Head of caudate nucleus (tissue), 42 donors: Measurements from ENCODE around the gene LCLAT1.

ENCODE experiments used
- DNase-seq, 42 donors: peaks; one replicate each; pipeline versions ENCODE4 v3.0.0 to v3.0.0-alpha.2; 2020 to 2021; ENCODE audit warnings: mixed read lengths in 7 of 42
- intact Hi-C: fragments of 100-400 bp; cut with DNase I; formaldehyde crosslinking; loops from one replicate; pipeline ENCODE4 v1.15.0; 2022

Gene LCLAT1

DNA sequence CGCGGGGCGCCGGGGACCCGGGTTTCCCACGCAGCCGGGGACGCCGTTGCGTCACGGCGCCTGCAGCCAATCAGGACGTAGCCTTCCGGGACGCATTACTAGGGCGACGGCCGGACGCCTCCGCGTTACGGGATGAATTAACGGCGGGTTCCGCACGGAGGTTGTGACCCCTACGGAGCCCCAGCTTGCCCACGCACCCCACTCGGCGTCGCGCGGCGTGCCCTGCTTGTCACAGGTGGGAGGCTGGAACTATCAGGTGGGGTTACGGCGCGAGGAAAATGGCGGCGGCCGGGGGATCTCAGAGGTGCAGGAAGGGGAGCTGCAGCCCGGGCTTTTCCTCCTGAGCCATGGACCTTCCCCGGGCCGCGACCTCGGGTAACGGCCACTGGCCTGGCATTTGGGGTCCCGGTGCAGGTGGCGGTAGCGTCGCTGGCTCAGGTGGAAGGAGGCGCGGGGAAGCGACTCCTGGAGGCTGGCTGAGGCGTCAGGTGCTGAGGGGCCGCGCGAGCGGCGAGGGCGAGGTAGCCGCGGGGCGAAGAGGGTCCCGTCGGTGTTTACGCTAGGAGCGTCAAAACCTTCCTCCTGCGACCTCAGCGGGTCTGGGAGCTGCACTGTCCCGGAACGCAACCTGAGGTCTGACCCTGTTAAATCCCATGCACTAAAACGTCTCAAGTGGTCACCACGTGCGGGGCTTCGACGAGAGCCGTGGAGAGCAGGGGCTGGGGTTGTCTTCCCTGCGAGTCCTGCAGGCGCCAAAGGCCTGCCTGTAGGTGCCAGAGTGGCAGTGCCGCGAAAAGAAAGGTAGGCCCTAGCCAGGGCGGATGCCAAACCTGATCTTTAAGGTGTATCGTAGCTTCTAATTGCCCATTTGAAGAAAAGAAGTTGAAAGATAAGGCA is at the start of gene LCLAT1:
Gene LCLAT1 (plus strand): TSS at position 98 of the 897 bp plus-strand sequence. CDS start 78,345 bp downstream, outside the sequence.
- DNase-seq = peak; percentile 71 to 95 (median 88)
- intact Hi-C loops = no loop called here

DNA sequence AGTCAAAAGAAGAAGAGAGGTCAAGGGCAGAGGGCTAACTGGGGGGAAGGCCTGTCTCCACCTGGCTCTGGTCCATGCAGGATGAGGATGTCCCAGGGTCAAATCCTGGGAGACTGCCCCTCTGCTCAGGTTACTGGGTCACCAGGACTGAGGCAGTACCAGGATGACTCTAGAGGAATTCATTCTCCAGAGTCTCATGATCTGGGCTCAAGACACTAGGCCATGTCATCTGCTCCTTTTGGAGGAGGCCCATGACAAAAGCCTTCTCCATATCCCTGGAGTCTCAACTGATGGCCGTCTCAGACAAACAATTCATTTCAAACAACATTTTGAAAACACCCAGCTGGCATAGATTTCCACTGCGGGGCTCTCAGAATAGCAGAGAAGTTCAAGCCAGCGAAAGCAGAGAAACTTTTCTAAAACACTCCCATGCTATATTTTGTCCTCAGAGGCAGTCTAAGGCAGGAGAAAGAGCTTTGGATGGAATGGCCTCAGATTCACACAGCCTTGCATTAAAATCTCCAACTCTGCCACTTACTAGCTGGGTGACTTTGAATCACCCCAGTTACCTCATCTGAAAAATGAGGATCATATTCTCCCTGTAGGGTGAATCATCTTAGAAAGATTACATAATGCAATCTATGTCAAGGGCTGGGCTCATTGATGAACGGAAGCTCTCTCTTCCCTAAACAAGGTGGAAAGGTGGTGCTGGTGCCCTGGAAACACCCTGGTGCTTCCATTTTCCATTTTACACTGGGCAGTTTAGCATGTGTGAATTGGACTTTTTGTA is 48.8 kb upstream of the LCLAT1 start:
- no peak for DNase-seq

DNA sequence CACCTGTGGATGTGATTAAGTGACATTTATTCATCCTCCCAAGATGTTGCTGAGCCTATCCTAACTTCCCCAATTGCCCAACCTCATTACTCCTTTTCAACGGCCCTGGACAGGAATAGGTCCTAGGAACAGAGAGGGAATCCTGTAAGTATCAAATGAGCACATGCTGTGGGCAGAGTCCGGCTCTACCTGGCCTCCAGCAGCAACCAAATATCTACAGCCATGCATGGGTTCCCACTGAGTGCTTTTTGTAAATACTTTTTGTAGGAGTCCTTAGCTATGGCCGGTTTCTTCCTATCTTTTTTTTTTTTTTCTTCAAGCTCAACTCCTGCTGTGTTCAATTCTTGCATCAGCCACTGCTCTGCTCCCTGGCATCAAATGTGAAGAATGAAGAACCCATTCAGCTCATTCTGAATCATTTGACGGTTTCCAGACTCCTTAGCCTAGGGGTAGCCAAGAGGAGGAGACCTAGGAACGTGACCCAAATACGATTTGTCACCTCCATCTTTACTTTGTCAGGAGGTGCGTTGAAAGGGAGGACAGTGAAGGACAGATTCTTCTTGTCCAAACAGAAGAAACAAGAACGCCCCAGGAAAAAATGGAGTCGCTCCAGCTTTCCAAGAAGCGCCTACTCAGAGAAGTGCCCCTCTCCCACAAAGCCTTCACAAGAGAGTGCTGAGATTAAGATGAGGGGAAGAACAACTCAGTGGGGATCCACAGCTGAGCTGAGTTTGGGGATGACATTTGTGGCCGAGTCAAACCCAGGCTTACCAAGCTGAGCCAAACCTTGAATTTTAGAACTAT is 46.7 kb upstream of the LCLAT1 start:
- intact Hi-C loops = no loop called here
- DNase-seq = no peak

More for the DNA sequence above, 48.8 kb upstream of the LCLAT1 start:
- intact Hi-C loops = no loop called here

DNA sequence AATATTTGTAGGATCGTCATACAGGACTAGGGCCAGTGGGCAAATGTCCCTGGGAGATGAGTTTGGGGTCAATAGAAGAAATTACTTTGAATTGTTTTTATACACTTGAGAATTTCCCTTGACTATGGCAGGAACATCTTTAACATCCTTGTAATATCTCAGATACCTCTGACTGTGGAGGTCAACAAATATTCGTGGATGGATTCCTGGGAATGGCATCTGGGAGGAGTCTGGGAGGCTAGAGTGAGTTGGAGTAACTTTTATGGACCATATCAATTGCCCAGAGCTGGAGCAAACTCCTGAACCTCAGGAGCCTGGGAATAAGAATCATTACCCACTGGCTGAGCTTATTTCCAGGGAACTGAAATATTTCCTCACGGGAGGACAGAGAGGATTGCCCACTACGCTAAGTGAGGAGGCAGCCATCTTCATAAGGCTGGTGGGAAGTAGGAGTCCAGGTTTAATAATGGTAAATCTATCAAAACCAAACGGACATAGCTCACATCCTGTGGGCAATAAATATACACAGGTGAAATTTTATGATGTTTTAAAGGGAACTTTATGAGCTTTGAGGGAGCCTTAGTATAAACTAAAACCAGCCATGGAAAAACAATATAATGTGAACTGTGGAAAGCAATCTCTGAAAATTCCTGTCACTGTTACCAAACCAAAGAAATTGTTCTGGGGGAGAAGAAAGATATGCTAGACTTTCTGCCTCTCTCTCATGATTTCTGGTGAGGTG is 44.4 kb upstream of the LCLAT1 start:
- DNase-seq = no peak
- intact Hi-C loops = no loop called here

DNA sequence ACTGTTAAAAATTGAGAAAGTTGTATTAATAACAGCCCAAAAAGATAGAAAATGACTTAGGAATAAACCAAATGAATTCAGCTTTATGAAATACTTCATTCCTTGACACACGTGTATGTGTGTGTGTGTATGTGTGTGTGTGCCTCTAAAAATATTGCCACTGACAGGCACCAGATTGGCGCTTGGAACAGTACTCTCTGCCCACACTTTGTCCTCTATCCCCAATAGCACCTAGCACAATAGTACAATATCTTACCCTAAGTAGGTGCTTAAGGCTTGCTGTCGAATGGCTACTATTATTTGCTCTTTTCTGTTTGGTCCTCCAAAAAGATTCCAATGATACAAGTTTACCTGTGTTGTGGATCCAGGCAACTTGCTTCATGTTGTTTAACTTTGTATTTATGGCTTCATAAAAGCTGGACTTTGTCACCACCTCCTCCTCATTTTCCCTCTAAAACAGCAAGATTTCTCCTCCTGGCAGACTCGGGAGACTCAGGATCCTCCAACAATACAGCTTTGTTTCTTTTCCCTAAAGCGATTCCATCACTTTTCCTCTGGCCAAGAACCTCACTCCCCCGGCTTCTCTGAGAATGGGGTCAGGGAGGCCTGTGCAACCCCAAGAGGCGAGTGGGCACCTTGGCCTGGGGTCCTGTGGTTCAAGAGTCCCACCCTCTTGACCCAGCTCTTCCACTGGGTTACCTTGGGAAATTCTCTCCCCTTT is 43.3 kb upstream of the LCLAT1 start:
- intact Hi-C loops = no loop called here
- no peak for DNase-seq

DNA sequence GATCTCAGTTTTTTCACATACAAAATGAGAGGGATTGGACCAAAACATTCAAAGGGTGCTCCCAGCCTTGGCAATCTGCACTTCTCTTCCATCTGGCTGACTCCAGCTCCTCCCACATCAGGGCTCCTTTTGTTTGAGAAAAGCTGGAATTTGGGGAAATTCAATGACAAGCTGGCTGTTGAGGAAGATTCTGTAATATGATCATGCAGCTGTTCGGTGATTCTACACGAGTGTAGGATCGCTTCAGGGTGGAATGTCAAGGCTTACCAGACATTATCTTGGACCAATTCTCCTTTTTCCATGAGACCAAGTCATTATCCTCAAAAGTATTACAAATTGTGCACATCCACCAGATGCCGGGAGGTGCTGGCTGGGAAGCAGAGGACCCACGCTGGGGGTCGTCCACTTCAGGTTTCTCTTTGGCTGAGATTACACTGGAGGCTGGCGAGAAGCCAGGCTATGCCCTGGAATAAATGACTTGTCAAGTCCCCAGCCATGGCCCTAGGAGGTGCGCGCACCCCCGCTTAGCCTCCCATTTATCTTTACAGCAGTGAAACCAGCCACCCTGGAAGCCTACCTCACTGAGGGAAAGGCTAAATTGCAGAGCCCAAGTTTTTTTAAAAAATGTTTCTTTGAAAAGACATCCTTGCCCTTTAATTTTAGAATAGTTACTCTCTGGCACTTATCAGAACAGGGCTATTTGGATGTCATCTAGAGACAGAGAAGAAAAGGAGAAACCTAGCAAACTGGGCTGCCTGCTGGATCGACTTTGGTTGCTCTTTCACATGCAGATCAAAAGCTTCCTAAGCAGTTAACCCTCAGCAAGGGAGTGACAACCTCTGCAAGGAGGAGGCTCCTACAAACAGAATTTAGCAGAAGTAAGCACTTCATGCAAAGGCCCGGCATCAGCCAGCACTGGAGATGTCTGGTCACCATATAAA is 42.5 kb upstream of the LCLAT1 start:
- no peak for DNase-seq
- intact Hi-C loops = no loop called here

DNA sequence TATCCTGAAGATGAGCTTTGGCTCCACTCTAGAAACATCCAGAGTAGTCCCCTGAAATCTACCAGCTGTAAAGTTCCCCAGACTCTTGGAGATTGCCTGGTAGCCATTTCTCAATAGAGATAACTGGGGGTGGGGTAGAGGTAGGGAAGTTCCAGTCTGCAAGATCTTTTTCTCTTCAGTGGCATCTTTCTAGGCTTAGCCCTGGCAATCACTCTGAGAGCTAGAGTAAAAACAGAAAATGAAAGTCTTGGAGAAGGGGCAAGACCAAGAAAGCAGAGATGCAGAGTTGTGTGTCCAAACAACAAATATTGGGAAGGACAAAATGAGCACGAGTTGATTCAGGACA is 41.8 kb upstream of the LCLAT1 start:
- intact Hi-C loops = no loop called here
- DNase-seq = no peak

DNA sequence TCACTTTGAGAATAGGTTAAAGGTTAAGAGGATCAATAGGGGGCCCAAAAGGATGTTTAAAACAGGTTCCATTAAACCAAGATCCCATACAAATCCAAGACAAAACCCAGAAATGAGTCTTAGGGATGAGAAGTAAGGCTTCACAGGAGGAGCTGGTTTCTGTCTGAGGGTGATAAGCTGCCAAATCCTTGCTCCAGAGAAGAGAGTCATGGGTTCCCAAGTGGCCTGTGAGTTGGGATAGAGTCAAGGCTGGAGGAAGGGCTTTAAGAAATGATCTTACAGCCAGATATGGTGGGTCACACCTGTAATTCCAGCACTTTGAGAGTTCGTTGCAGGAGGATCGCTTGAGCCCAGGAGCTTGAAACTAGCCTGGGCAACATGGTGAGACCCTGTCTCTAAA is 40.2 kb upstream of the LCLAT1 start:
- intact Hi-C loops = no loop called here
- no peak for DNase-seq

DNA sequence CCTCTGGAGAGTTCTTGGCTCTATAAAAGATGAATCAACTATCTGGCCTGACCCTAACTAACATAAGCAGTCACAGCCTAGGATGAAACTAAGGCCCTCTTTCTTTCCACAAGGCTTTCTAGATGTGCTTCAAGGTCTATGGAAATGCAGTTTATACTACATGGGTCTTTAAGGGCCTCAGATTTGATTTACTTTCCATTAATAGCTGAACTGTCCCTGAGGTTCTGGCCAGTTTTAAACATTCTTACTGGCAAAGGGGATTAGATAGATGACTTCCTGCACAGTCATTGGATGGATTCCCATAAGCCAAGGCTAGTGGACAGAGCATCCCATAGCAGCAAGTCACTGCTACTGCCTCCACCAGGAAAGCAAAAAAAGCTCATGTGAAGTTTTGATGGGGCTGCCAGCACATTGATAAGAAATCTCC is 38.1 kb upstream of the LCLAT1 start:
- no peak for DNase-seq
- intact Hi-C loops = no loop called here

DNA sequence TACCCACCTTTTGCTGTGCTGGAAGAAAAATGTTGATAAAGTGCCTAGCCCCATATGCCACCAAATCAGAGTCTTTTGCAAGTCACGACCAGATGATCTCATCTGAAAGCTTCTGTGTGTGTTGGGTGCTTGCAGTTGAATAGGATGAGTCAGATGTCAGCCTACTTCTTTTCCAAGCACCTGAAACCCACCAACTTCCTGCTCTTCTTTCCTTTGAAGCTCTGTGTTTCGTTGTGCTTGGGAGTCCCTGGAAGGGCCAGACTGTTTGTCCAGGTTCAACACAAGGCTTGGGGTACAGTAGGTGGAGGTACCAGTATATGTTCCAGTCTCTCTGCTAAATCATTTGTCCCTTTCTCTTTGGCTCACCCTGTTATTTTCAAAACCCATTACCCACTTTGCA is 36.8 kb upstream of the LCLAT1 start:
- peak in 12 of 42 donors; percentile 8 to 65 (median 33) for DNase-seq
- intact Hi-C loops = no loop called here

DNA sequence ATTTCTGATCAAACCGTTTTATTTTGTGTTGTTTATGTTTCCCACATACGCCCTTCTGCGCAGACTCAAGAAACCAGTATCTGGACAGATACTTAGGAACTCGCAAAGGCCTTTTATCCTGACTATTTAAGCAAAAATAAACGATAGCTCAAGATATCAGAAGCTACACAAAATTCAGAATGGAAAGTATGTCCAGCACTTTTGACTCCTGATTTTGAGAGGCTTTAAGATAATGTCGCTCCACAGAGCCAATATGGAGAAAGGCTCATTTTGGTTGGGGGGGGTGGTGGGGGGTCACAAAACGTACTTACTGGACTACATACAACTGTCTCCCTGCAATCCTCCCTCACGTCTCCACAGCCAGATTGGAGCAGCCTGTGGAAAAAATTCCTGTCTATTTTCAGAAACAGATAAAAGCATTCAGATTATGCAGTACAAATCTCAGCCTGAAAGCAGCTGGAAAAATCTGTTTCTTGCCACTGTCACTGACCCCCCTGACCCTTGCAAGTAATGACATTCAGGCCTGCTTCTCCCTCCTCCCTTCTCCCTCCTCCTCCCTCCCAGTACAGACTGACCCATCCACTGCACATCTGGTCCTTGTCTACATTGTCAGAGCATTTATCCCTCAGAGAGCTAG is 34.9 kb upstream of the LCLAT1 start:
- intact Hi-C loops = no loop called here
- no peak for DNase-seq

DNA sequence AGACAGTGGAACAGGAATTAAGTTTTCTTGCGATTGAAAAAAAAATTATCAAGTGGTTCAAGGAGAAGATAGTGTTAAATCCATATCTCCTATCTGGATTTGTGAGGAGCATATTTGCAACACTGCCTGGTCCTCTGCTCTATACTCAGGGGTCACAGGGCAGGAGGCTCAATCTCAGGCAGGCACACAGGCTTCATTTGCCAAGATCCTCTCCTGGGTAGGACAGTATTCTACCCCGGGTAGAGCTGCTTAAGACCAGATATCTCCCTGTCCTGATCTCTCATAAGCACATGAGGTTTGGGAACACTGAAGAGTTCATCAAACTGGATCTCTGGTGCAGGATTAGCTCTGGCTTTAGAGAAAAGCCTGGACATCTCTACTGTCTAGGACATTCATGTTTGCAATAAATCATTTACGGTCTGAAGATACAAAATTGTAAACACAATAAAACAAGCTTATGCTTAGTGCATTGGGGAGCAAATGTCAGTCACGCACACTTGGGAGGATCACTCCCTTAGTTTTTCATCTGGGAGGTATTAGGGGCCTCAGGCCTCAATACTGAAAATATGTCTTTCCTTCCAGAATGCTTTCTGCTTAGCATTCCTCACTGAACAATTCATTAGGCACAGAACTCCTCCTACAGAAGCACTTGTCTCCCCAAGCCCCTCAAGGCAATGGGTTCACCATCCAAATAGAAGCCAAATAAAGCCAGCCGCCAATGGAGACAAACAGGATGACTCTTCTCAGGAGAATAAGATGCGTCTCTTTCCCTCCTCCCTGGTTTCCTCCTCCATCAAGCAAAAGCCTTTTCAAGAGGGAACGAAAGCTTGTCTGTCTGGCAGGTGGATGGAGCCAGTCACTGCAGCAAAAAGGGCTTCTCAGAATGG is 34.1 kb upstream of the LCLAT1 start:
- intact Hi-C loops = no loop called here
- DNase-seq = no peak

DNA sequence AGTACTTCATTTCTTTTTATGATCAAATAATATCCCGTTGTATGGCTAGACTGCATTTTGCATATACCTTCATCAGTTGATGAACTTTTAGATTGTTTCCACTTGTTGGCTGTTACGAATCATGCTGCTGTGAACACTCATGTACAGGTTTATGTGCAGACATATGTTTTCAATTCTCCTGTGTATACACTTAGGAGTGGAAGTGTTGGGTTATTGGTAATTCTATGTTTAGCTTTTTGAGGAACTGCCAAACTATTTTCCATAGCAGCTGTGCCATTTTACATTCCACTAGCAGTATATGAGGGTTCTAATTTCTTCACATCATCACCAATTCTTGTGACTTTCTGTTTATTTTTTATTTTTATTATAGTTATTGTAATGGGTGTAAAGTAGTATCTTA is 32.1 kb upstream of the LCLAT1 start:
- intact Hi-C loops = no loop called here
- no peak for DNase-seq

DNA sequence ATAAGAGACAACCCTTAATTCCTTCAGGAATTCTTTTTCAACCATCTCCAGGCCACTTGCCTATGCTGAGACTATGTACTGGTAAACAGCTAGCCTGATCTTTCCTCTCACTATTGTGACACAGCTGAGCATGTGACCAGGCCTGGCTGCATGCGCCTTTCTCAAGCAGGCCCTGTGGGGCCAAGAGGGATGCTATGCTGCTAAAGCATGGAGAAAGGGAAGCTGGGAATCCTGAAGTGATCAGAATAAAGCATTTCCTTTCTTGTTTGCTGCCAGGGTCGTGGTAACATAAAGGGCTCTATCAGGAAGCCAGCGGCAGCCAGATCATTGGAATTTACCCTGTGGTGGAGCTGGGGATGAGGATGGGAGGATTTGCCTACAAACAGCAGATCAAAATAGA is 29.8 kb upstream of the LCLAT1 start:
- intact Hi-C loops = no loop called here
- peak in 17 of 42 donors; percentile 12 to 70 (median 35) for DNase-seq

DNA sequence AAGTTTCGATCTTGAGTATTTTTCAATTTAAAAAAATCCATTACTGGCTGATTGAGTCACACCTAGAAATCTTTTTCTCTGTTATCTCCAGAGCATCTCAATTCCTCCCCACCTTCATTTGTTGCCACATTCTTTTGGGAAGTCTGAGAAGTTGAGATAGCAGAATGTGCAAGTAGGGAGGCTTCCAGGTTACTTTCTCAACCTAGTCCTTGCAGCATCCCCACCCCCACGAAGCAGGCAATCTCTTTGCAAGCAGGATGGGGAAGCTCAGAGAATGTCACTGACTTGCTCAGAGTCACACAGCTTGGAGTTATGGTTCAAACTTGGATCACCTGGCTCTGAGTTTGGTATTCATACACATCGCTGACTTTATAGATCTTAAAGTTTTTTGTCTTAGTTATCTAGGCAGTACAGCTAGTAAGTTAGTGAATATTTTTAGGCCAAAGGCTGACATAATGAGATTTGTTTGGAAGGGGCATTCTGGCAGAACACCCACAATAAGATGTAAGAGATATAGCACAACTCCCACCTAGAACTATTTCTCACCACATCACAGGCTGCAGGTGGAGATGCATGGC is 25.9 kb upstream of the LCLAT1 start:
- peak in 2 of 42 donors; percentile 27 to 52 for DNase-seq
- intact Hi-C loops = no loop called here
